Uterus (tissue), 4 donors: ENCODE results near the gene ACKR2. TPM values are rescaled to one million over a fixed set of nuclear protein-coding genes. Genes with fewer than 3 reads are reported as not detected.

ENCODE experiments used
- DNase-seq, 2 donors: peaks; one replicate each; pipeline ENCODE4 v3.0.0-alpha.2; 2019 to 2020
- H3K27ac ChIP-seq, 2 donors: fragments of 200-600 bp; sonication (generic); 1 replicate in 1 of 2; 2 replicates in 1 of 2; pipeline ENCODE4 v1.5.1; 2016 to 2018
- H3K27me3 ChIP-seq, 2 donors: fragments of 200-600 bp; sonication (generic); one replicate each; pipeline ENCODE4 v1.5.1; 2018 to 2019; ENCODE audit warnings: control low read depth in 1 of 2
- H3K36me3 ChIP-seq, 2 donors: fragments of 200-600 bp; sonication (generic); one replicate each; pipeline ENCODE4 v1.5.1; 2019; ENCODE audit warnings: control low read depth in 1 of 2
- H3K4me1 ChIP-seq, 2 donors: fragments of 200-600 bp; sonication (generic); one replicate each; pipeline ENCODE4 v1.5.1; 2018 to 2019; ENCODE audit warnings: control low read depth in 1 of 2
- H3K4me3 ChIP-seq, 2 donors: fragments of 200-600 bp; sonication (generic); 1 replicate in 1 of 2; 2 replicates in 1 of 2; pipeline ENCODE4 v1.5.1; 2018 to 2019; ENCODE audit warnings: mild to moderate bottlenecking in 1 of 2
- H3K9me3 ChIP-seq, 2 donors: fragments of 200-600 bp; sonication (generic); one replicate each; pipeline ENCODE4 v1.5.1; 2019; ENCODE audit warnings: control low read depth in 1 of 2
- CTCF ChIP-seq, 4 experiments: fragments of 200-600 bp in 2 of 4; fragments of 450-650 bp in 2 of 4; sonication (generic) in 2 of 4; IDR thresholded peaks; one replicate each; pipeline ENCODE4 v1.5.1; 2016 to 2019; ENCODE audit warnings: antibody characterized with exemption in 4 of 4, mild to moderate bottlenecking in 2 of 4, moderate library complexity in 1 of 4
- POLR2A ChIP-seq, 2 donors: fragments of 450-650 bp; IDR thresholded peaks; one replicate each; pipeline ENCODE4 v1.6.1; 2016; ENCODE audit warnings: antibody characterized with exemption in 2 of 2, mild to moderate bottlenecking in 1 of 2, moderate library complexity in 1 of 2
- intact Hi-C: fragments of 100-400 bp; cut with DNase I; formaldehyde crosslinking; loops from one replicate; pipeline ENCODE4 v1.15.1; 2023; ENCODE audit warnings: low total_unique reads
- total RNA-seq, 4 donors: library from RNA; depleted of rRNA in 3 of 4; stranded (reverse); fragments of >200 nt in 3 of 4; gene quantifications; one replicate each; pipeline versions ENCODE4 v1.1.0 to v1.2.4, GENCODE V29; 2014 to 2023
- donor health status: DM: yes; HTN: yes; CAD: no.

The ACKR2 gene
- total RNA-seq, 4 donors from 2014 or later = 1.5 to 8.7 (median 4.7) TPM

GRCh38 chr3:42853739-42854302 is 44.6 kb downstream of the ACKR2 start:
- no peak overlapping the region for H3K27ac ChIP-seq
- H3K4me1 ChIP-seq = no peaks in the 10 kb centered on the region
- H3K4me3 ChIP-seq = no peak overlapping the region
- H3K27me3 ChIP-seq = no peaks in the 10 kb centered on the region
- intact Hi-C loops = no loop called here
- no peak for DNase-seq
- no peaks in the 10 kb centered on the region for H3K36me3 ChIP-seq
- no peak for TF ChIP-seq CTCF (IDR thresholded peaks at IDR 0.05)
- no peaks in the 10 kb centered on the region for H3K9me3 ChIP-seq

GRCh38 chr3:42855219-42855546 is 45.9 kb downstream of the ACKR2 start:
- Histone ChIP-seq H3K27ac (no peak overlapping the region), H3K4me1 (no peaks in the 10 kb centered on the region), H3K9me3 (no peaks in the 10 kb centered on the region), H3K27me3 (no peaks in the 10 kb centered on the region), H3K36me3 (no peaks in the 10 kb centered on the region), H3K4me3 (no peak overlapping the region)
- DNase-seq = no peak
- intact Hi-C loops = no loop called here
- TF ChIP-seq CTCF (IDR thresholded peaks at IDR 0.05) (no peak), POLR2A (IDR thresholded peaks at IDR 0.05) (no peak)

- H3K9me3 ChIP-seq = no peaks in the 10 kb centered on the region
- H3K27me3 ChIP-seq = no peaks in the 10 kb centered on the region
- no peaks in the 10 kb centered on the region for H3K4me1 ChIP-seq
- no peak overlapping the region for H3K4me3 ChIP-seq
- no peak for TF ChIP-seq POLR2A (IDR thresholded peaks at IDR 0.05)
- H3K27ac ChIP-seq = no peak overlapping the region
- no peaks in the 10 kb centered on the region for H3K36me3 ChIP-seq
- intact Hi-C loops = no loop called here
- DNase-seq = no peak
Observed at GRCh38 chr3:42855547-42856380, 46.5 kb downstream of the ACKR2 start.

- DNase-seq = no peak
- H3K27me3 ChIP-seq = no peaks in the 10 kb centered on the region
- H3K36me3 ChIP-seq = no peaks in the 10 kb centered on the region
- no peaks in the 10 kb centered on the region for H3K9me3 ChIP-seq
- no peak for TF ChIP-seq POLR2A (IDR thresholded peaks at IDR 0.05)
- TF ChIP-seq CTCF (IDR thresholded peaks at IDR 0.05) = no peak
- H3K4me3 ChIP-seq = no peak overlapping the region
- H3K27ac ChIP-seq = no peak overlapping the region
- no peaks in the 10 kb centered on the region for H3K4me1 ChIP-seq
- intact Hi-C loops = no loop called here
Observed at GRCh38 chr3:42856544-42856943, 47.3 kb downstream of the ACKR2 start.

GRCh38 chr3:42864321-42864950 is 55.2 kb downstream of the ACKR2 start:
- no peak for DNase-seq
- Histone ChIP-seq H3K4me3 (no peak overlapping the region), H3K27me3 (no peaks in the 10 kb centered on the region), H3K4me1 (no peaks in the 10 kb centered on the region), H3K27ac (no peak overlapping the region), H3K9me3 (no peaks in the 10 kb centered on the region), H3K36me3 (no peaks in the 10 kb centered on the region)
- intact Hi-C loops = no loop called here
- no peak for TF ChIP-seq POLR2A (IDR thresholded peaks at IDR 0.05)
- no peak for TF ChIP-seq CTCF (IDR thresholded peaks at IDR 0.05)
